Calu3 (cell line): ENCODE measurements around the gene TMEM273. TPM values are rescaled to one million over a fixed set of nuclear protein-coding genes. Genes with fewer than 3 reads are reported as not detected.

ENCODE experiments used
- BruUV-seq: library from RNA; stranded (reverse); fragments of 400-500 nt; replicated peaks from 2 replicates; lab custom pipeline; 2021; lab: Mats Ljungman, UMichigan
- CTCF ChIA-PET: fragments of 300-600 bp; sonication (Branson Sonifier 250); formaldehyde crosslinking; loops from one replicate; lab custom pipeline; 2022; ENCODE audit warnings: antibody characterized with exemption; lab: Charles Lee
- DNase-seq: peaks from one replicate; pipeline ENCODE4 v3.0.0; 2022
- H3K27ac Mint-ChIP-seq: one replicate; pipeline ENCODE4 v1.8.0; 2022; ENCODE audit warnings: mixed read lengths; ENCODE audit not compliant: unreplicated experiment
- H3K27me3 Mint-ChIP-seq: one replicate; pipeline ENCODE4 v1.8.0; 2022; ENCODE audit warnings: mixed read lengths; ENCODE audit not compliant: unreplicated experiment
- H3K36me3 Mint-ChIP-seq: one replicate; pipeline ENCODE4 v1.8.0; 2022; ENCODE audit warnings: mild to moderate bottlenecking, moderate library complexity, mixed read lengths; ENCODE audit not compliant: insufficient read depth, unreplicated experiment
- H3K4me1 Mint-ChIP-seq: one replicate; pipeline ENCODE4 v1.8.0; 2022; ENCODE audit warnings: mild to moderate bottlenecking, low read depth, mixed read lengths; ENCODE audit not compliant: unreplicated experiment
- H3K4me3 Mint-ChIP-seq: one replicate; pipeline ENCODE4 v1.8.0; 2022; ENCODE audit warnings: mild to moderate bottlenecking, low read depth, moderate library complexity, mixed read lengths; ENCODE audit not compliant: unreplicated experiment
- H3K9me3 Mint-ChIP-seq: one replicate; pipeline ENCODE4 v1.8.0; 2022; ENCODE audit warnings: low read depth, mixed read lengths; ENCODE audit not compliant: unreplicated experiment
- CTCF ChIP-seq: fragments of 200-600 bp; IDR thresholded peaks from one replicate; pipeline ENCODE4 v1.8.0; 2022; ENCODE audit warnings: antibody characterized with exemption; ENCODE audit not compliant: unreplicated experiment
- intact Hi-C: fragments of 100-400 bp; cut with micrococcal nuclease; formaldehyde crosslinking; loops from one replicate; pipeline ENCODE4 v1.10.0; 2022; ENCODE audit not compliant: unreplicated experiment
- total RNA-seq: library from RNA; stranded (reverse); gene quantifications from 2 replicates; pipeline ENCODE4 v1.2.3, GENCODE V29; 2022

Gene TMEM273
- total RNA-seq, 1 experiment from 2014 or later = not detected

- BruUV-seq = no TSS peak
- Mint-ChIP-seq H3K27me3 (peaks cover 74% of the 10 kb centered on the region), H3K27ac (no peak overlapping the region), H3K4me1 (no peaks in the 10 kb centered on the region), H3K9me3 (no peaks in the 10 kb centered on the region), H3K4me3 (no peak overlapping the region), H3K36me3 (no peaks in the 10 kb centered on the region)
- intact Hi-C loops = no loop called here
- DNase-seq = no peak
- CTCF ChIA-PET = no interaction called here
- no peak for TF ChIP-seq CTCF
Measured at GRCh38 chr10:49168171-49168540, 20.0 kb downstream of the TMEM273 start.

- no peaks in the 10 kb centered on the region for H3K9me3 Mint-ChIP-seq
- CTCF ChIA-PET = no interaction called here
- peaks cover 80% of the 10 kb centered on the region for H3K27me3 Mint-ChIP-seq
- H3K4me1 Mint-ChIP-seq = no peaks in the 10 kb centered on the region
- no peak overlapping the region for H3K4me3 Mint-ChIP-seq
- H3K27ac Mint-ChIP-seq = no peak overlapping the region
- BruUV-seq = no TSS peak
- intact Hi-C loops = no loop called here
- H3K36me3 Mint-ChIP-seq = no peaks in the 10 kb centered on the region
- no peak for TF ChIP-seq CTCF
- no peak for DNase-seq
Measured at GRCh38 chr10:49167425-49168170, 20.6 kb downstream of the TMEM273 start.

- no peak for DNase-seq
- Mint-ChIP-seq H3K36me3 (no peaks in the 10 kb centered on the region), H3K4me1 (no peaks in the 10 kb centered on the region), H3K9me3 (no peaks in the 10 kb centered on the region), H3K27me3 (peaks cover 88% of the 10 kb centered on the region), H3K4me3 (no peak overlapping the region), H3K27ac (no peak overlapping the region)
- intact Hi-C loops = no loop called here
- CTCF ChIA-PET = no interaction called here
- no peak for TF ChIP-seq CTCF
- no TSS peak for BruUV-seq
Measured at GRCh38 chr10:49166484-49167400, 21.4 kb downstream of the TMEM273 start.

- DNase-seq = no peak
- CTCF ChIA-PET = no interaction called here
- Mint-ChIP-seq H3K27ac (no peak overlapping the region), H3K9me3 (no peaks in the 10 kb centered on the region), H3K27me3 (peaks cover 95% of the 10 kb centered on the region), H3K4me3 (no peak overlapping the region), H3K4me1 (no peaks in the 10 kb centered on the region), H3K36me3 (no peaks in the 10 kb centered on the region)
- intact Hi-C loops = loop anchor here (2.0 kb wide), 2 partner anchors 185 to 507 kb away; no protein-coding TSS in a partner anchor
- TF ChIP-seq CTCF = no peak
- no TSS peak for BruUV-seq
Measured at GRCh38 chr10:49165821-49166483, 22.2 kb downstream of the TMEM273 start.
